ENCODE data around the gene OPN1LW.
"Not testable (repeated sequence)": the region's sequence is repeated elsewhere in the genome, so short reads cannot be mapped to it uniquely, and the experiment has no call there.

Gene OPN1LW

GRCh38 chrX:154140742-154141141 lies 3.3 kb upstream of the OPN1LW start:
- POLR2A ChIA-PET = no interaction called here
- DNase-seq (ENCODE audit: extremely low spot score) = no peak
- CTCF ChIA-PET = no interaction called here
- TF ChIP-seq CTCF (IDR thresholded peaks at IDR 0.05; ENCODE audit: control extremely low read depth, extremely low read depth, low read depth, missing control alignments) = no peak

- no peak for DNase-seq (ENCODE audit: extremely low spot score)
- ChIA-PET POLR2A (no interaction called here), CTCF (no interaction called here)
- TF ChIP-seq CTCF (IDR thresholded peaks at IDR 0.05; ENCODE audit: control extremely low read depth, extremely low read depth, low read depth, missing control alignments) = no peak
Observed at GRCh38 chrX:154142386-154142785, 1.7 kb upstream of the OPN1LW start.

GRCh38 chrX:154142950-154143745 lies 895 bp upstream of the OPN1LW start:
- CTCF ChIA-PET = interaction anchor here (1.2 kb wide), 1 partner anchor 165 kb away, joined by 3 read pairs; no protein-coding TSS in a partner anchor
- no peak for DNase-seq (ENCODE audit: extremely low spot score)
- POLR2A ChIA-PET = no interaction called here
- TF ChIP-seq CTCF (IDR thresholded peaks at IDR 0.05; ENCODE audit: control extremely low read depth, extremely low read depth, low read depth, missing control alignments) = no peak

- CTCF ChIA-PET; DNase-seq (ENCODE audit: extremely low spot score); POLR2A ChIA-PET: not testable (repeated sequence)
Observed at GRCh38 chrX:154151030-154151429, 7.0 kb downstream of the OPN1LW start.

GRCh38 chrX:154156221-154156620 lies 12.2 kb downstream of the OPN1LW start:
- CTCF ChIA-PET; DNase-seq (ENCODE audit: extremely low spot score); POLR2A ChIA-PET: not testable (repeated sequence)

GRCh38 chrX:154157207-154157606 lies 13.2 kb downstream of the OPN1LW start:
- DNase-seq (ENCODE audit: extremely low spot score); POLR2A ChIA-PET; CTCF ChIA-PET: not testable (repeated sequence)

- CTCF ChIA-PET; DNase-seq (ENCODE audit: extremely low spot score); POLR2A ChIA-PET: not testable (repeated sequence)
Observed at GRCh38 chrX:154159345-154159744, 15.3 kb downstream of the OPN1LW start.

GRCh38 chrX:154164902-154165301 lies 20.9 kb downstream of the OPN1LW start:
- DNase-seq (ENCODE audit: extremely low spot score); CTCF ChIA-PET; POLR2A ChIA-PET: not testable (repeated sequence)

GRCh38 chrX:154168384-154168783 lies 24.3 kb downstream of the OPN1LW start:
- CTCF ChIA-PET; DNase-seq (ENCODE audit: extremely low spot score); POLR2A ChIA-PET: not testable (repeated sequence)

- POLR2A ChIA-PET; CTCF ChIA-PET; DNase-seq (ENCODE audit: extremely low spot score): not testable (repeated sequence)
Observed at GRCh38 chrX:154172535-154172943, 28.5 kb downstream of the OPN1LW start.

- DNase-seq (ENCODE audit: extremely low spot score); POLR2A ChIA-PET: not testable (repeated sequence)
Observed at GRCh38 chrX:154174356-154174755, 30.3 kb downstream of the OPN1LW start.

GRCh38 chrX:154182296-154182695 lies 38.3 kb downstream of the OPN1LW start, which contains the start of gene OPN1MW:
OPN1MW (plus strand) TSS chrX:154182596; CDS start chrX:154182678, 82 bp downstream.
- CTCF ChIA-PET; DNase-seq (ENCODE audit: extremely low spot score); POLR2A ChIA-PET: not testable (repeated sequence)

More at GRCh38 chrX:154174356-154174755, 30.3 kb downstream of the OPN1LW start:
- CTCF ChIA-PET = not testable (repeated sequence)

- DNase-seq (ENCODE audit: extremely low spot score); POLR2A ChIA-PET; CTCF ChIA-PET: not testable (repeated sequence)
Observed at GRCh38 chrX:154183794-154184193, 39.8 kb downstream of the OPN1LW start.

- POLR2A ChIA-PET; DNase-seq (ENCODE audit: extremely low spot score); CTCF ChIA-PET: not testable (repeated sequence)
Observed at GRCh38 chrX:154192846-154193245, 48.8 kb downstream of the OPN1LW start.

GRCh38 chrX:154194316-154194715 lies 50.3 kb downstream of the OPN1LW start:
- CTCF ChIA-PET; DNase-seq (ENCODE audit: extremely low spot score); POLR2A ChIA-PET: not testable (repeated sequence)
